Activated CD4-positive, alpha-beta T cell treated with anti-CD3 and anti-CD28 coated beads, Interleukin-2, amount 10 ng/mL, durations not matched to agents 24 days and 14 days (primary cell): ENCODE results near the gene CDC37. TPM values are rescaled to one million over a fixed set of nuclear protein-coding genes. Genes with fewer than 3 reads are reported as not detected.

Experiments
- DNase-seq: peaks from one replicate; pipeline ENCODE4 v3.0.0; 2022
- H3K27ac Mint-ChIP-seq: one replicate; pipeline ENCODE4 v1.8.0; 2022; ENCODE audit warnings: mild to moderate bottlenecking, mixed read lengths
- H3K27me3 Mint-ChIP-seq: one replicate; pipeline ENCODE4 v1.8.0; 2022; ENCODE audit warnings: mixed read lengths
- H3K36me3 Mint-ChIP-seq: one replicate; pipeline ENCODE4 v1.8.0; 2022; ENCODE audit warnings: low read depth, mild to moderate bottlenecking, mixed read lengths
- H3K4me1 Mint-ChIP-seq: one replicate; pipeline ENCODE4 v1.8.0; 2021; ENCODE audit warnings: mixed read lengths
- H3K4me3 Mint-ChIP-seq: one replicate; pipeline ENCODE4 v1.8.0; 2022; ENCODE audit warnings: mild to moderate bottlenecking, moderate library complexity, mixed read lengths
- H3K9me3 Mint-ChIP-seq: one replicate; pipeline ENCODE4 v1.8.0; 2021; ENCODE audit warnings: mixed read lengths
- intact Hi-C: fragments of 100-400 bp; cut with micrococcal nuclease; formaldehyde crosslinking; loops from one replicate; pipeline ENCODE4 v1.15.1; 2023
- total RNA-seq: library from RNA; stranded (reverse); gene quantifications from 2 replicates; pipeline ENCODE4 v1.2.3, GENCODE V29; 2022

CDC37 gene
- total RNA-seq, 1 donor from 2014 or later, result 310 TPM

DNA sequence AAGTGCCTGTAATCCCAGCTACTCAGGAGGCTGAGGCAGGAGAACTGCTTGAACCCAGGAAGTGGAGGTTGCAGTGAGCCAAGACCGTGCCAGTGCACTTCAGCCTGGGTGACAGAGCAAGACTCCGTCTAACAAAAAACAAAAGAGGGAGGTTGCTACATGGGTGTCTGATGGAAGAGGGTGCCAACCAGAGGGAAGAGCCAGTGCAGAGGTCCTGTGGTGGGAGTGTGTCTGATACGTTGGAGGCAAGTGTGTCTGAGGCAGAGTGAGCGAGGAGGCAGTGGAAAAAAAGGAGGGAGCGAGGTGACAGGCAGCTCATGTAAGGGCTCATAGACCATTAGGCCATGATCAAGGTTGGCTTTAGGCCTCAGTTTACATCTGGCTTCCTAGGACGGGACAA, 23.8 kb upstream of the CDC37 start:
- Mint-ChIP-seq H3K9me3 (peaks cover 4% of the 10 kb centered on the region), H3K27ac (peak overlapping the region; percentile 98), H3K36me3 (peaks cover 30% of the 10 kb centered on the region), H3K27me3 (peaks cover 13% of the 10 kb centered on the region), H3K4me3 (peak overlapping the region; percentile 18), H3K4me1 (peaks cover 83% of the 10 kb centered on the region)
- intact Hi-C loops, result no loop called here
- peak; percentile 59 for DNase-seq

GRCh38 chr19:10424011-10424637, 20.8 kb upstream of the CDC37 start:
- peak; percentile 92 for DNase-seq
- Mint-ChIP-seq H3K4me3 (peak overlapping the region; percentile 87), H3K4me1 (peaks cover 74% of the 10 kb centered on the region), H3K27ac (peak overlapping the region; percentile 96), H3K9me3 (peaks cover 4% of the 10 kb centered on the region), H3K27me3 (peaks cover 5% of the 10 kb centered on the region), H3K36me3 (peaks cover 22% of the 10 kb centered on the region)
- intact Hi-C loops, result loop anchor here (1.0 to 2.0 kb wide), 2 partner anchors 12 to 19 kb away; no protein-coding TSS in a partner anchor

GRCh38 chr19:10422846-10423245, 19.5 kb upstream of the CDC37 start:
- peaks cover 71% of the 10 kb centered on the region for H3K4me1 Mint-ChIP-seq

DNA sequence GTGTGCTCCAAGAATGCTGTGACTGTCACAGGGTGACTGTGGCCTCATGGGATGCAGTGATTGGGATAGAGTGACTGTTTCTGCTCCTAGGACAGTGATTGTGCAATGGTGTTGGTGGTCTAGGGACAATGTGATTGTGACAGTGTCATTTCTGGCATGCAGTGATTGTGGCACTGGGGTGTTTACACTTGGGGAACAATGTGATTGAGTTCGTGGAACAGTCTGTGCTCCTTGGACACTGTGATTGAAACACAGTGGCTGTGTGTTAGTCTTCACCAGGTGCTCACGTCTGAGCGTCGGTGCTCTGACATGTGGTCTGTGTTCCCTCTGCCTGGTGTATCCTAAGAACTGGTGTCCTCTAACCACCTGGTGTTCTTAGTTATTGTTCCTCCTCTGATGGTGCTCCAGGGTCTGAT, 18.7 kb upstream of the CDC37 start:
- Mint-ChIP-seq H3K4me1 (peaks cover 65% of the 10 kb centered on the region), H3K27ac (peak overlapping the region; percentile 74), H3K4me3 (peak overlapping the region; percentile 87)

More at GRCh38 chr19:10422846-10423245, 19.5 kb upstream of the CDC37 start:
- peak overlapping the region; percentile 96 for H3K27ac Mint-ChIP-seq
- peak; percentile 61 for DNase-seq
- peaks cover 17% of the 10 kb centered on the region for H3K36me3 Mint-ChIP-seq
- H3K4me3 Mint-ChIP-seq, result peak overlapping the region; percentile 87
- H3K27me3 Mint-ChIP-seq, result peaks cover 8% of the 10 kb centered on the region
- intact Hi-C loops, result no loop called here
- H3K9me3 Mint-ChIP-seq, result no peaks in the 10 kb centered on the region

DNA sequence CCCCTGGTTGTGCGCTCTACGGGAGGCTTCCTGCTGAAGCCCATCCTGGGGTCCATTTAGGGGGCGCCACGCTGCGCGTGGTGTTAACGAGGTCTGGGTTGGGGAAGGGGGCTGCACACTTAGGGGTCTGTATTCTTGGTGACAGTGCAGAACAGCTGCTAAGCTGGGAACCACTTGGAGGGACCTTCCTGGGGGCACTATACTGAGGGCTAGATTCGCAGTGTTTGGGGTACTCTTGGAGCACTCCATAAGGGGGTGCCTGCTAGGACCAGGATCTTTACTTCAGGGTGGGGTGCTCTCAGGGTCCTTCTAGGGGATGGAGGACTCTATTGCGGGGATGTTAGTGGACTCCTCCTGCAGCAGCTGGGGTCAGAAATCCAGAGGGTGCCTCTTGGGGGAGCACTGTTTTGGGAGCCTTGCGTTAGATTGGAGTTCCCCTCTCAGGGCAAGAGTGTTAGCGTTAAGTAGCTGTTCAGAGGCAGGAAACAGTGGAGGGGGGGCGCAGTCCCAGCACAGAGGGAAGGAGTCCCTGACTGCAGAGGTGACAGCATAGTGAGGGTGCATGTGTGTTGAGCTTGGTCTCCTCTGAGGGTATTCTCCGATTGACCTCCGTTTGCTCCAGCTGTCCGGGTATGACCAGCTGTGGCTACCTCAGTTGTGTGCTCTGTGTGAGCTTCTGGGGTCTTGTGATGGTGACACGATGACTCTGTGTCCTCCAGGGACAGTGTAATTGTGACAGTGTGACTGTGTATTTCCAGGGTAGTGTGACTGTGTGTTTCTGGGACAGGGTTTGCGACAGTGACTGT, 18.1 kb upstream of the CDC37 start:
- peak overlapping the region; percentile 87 for H3K4me3 Mint-ChIP-seq
- H3K27ac Mint-ChIP-seq, result peak overlapping the region; percentile 74
- H3K4me1 Mint-ChIP-seq, result peaks cover 66% of the 10 kb centered on the region
- peaks cover 8% of the 10 kb centered on the region for H3K27me3 Mint-ChIP-seq
- no peaks in the 10 kb centered on the region for H3K9me3 Mint-ChIP-seq
- H3K36me3 Mint-ChIP-seq, result peaks cover 19% of the 10 kb centered on the region
- DNase-seq, result peak; percentile 88
- intact Hi-C loops, result loop anchor here (2.0 kb wide), 1 partner anchor 81 kb away; the partner anchor contains the start of gene KEAP1

More for the DNA sequence above, 18.7 kb upstream of the CDC37 start:
- peaks cover 8% of the 10 kb centered on the region for H3K27me3 Mint-ChIP-seq
- intact Hi-C loops, result no loop called here
- peaks cover 16% of the 10 kb centered on the region for H3K36me3 Mint-ChIP-seq
- no peaks in the 10 kb centered on the region for H3K9me3 Mint-ChIP-seq
- peak; percentile 66 for DNase-seq

GRCh38 chr19:10420444-10421239, 17.3 kb upstream of the CDC37 start, which contains the start of gene PDE4A:
TSS of gene PDE4A (plus strand) at chr19:10420538. CDS start at chr19:10420765, 227 bp downstream.
- Mint-ChIP-seq H3K27ac (peak within 1 kb of the TSS; percentile 92), H3K27me3 (peaks cover 8% of the 10 kb centered on the region), H3K4me3 (peak within 1 kb of the TSS; percentile 92), H3K36me3 (peaks cover 19% of the 10 kb centered on the region), H3K9me3 (no peaks in the 10 kb centered on the region), H3K4me1 (peaks cover 68% of the 10 kb centered on the region)
- intact Hi-C loops, result loop anchor here (2.0 kb wide), 1 partner anchor 82 kb away; the partner anchor contains the start of gene KEAP1
- peak; percentile 95 for DNase-seq

DNA sequence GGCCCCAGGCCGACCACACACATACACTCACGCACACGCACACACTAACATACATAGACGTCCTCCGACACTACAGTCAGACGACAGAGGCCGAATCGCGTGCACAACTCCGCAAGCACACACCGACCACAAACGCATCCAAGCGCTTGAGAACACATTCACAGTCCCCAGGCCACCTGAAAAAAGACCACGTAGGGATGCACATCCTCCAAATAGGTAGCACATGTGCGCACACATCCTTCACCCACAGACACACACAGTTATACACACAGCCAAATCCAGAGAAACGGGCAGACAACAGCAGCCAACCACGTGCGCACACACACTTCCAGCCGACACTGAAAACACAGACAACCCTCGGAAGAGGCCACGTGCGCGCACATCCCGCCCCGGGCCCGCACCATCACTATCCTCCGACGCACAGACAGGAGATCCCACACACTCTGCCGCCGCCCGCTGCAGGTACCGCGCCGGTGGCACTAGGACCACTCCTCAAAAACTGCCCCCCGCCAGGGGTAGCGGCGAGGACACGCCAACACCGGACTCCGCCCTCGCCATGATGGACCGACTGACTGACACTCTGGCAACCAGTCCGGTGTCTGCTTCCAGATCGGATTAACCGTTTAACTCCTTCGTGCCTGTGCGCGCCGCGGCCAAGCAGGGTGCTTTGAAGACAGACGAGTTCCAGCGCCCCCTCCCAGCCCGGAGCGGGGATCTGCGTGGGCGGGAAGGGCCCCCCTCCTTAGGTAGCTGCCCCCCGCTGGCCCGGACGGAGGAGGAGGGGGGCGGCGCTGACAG, 16.5 kb upstream of the CDC37 start:
- H3K9me3 Mint-ChIP-seq, result no peaks in the 10 kb centered on the region
- H3K4me3 Mint-ChIP-seq, result peak overlapping the region; percentile 92
- intact Hi-C loops, result loop anchor here (1.0 to 5.0 kb wide), 6 partner anchors 8 to 232 kb away; partner anchors contain the start of genes CDKN2D, ILF3, KEAP1 and KRI1
- peak; percentile 91 for DNase-seq
- H3K27ac Mint-ChIP-seq, result peak overlapping the region; percentile 92
- H3K36me3 Mint-ChIP-seq, result peaks cover 15% of the 10 kb centered on the region
- peaks cover 61% of the 10 kb centered on the region for H3K4me1 Mint-ChIP-seq
- H3K27me3 Mint-ChIP-seq, result peaks cover 8% of the 10 kb centered on the region

DNA sequence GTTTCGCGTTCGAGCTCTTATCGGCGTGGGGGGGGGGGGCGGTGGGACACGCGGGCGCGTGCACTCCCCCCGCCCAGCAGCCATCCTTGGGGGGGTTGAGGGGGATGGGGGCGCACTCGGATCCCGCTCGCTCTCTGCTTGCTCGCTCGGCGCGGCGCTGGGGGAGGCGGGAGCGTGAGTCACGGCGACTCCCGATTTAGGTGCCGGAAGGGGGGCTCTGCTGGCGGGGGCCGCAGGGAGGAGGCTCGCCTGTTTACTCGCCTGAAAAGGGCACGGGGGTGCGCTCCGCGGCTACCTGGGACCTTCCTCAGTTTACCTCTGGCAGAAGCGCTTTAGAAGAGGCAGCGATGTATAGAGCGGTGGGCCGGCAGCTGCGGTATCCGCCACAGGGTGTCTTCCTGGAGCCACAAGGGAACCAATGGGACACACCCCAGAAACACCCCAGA, 15.9 kb upstream of the CDC37 start:
- intact Hi-C loops, result loop anchor here (1.0 to 5.0 kb wide), 5 partner anchors 9 to 233 kb away; partner anchors contain the start of genes CDKN2D, ILF3 and KRI1
- peaks cover 16% of the 10 kb centered on the region for H3K36me3 Mint-ChIP-seq

DNA sequence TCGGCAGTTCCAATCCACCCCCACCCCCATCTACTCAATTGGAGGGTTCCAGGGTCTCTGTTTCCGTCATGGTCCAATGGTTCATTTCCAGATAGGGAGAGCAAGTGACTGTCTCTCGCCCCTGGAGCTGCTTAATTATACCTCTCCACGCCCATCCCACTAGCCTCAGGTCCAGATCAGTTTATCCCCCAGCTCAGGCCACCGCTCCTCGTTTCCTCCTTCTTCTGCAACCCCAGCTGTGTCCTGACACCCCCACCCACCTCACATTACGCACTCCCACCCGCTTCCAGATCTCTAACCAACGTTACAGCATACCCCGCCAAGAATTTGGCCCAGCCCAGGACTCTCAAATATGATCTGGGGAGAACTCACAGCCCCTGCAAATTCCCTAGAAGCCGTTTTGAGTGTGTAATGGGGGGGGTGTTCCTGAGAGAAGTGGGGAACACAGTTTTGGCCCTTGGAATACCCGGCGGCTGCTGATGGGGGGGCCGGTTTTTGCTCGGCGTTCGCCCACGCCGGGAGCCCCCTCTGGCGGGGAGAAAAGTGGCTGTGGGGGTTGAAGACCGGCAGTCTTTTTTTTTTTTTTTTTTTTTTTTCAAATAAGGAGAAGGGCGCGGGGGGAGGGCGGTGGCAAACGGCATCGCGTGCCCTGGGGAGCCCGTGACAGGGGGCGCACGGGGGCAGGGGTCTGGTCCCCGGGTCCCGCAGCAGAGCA, 15.3 kb upstream of the CDC37 start:
- H3K4me3 Mint-ChIP-seq, result peak overlapping the region; percentile 92
- intact Hi-C loops, result loop anchor here (1.0 to 5.0 kb wide), 5 partner anchors 10 to 234 kb away; partner anchors contain the start of genes CDKN2D, ILF3 and KRI1
- H3K27ac Mint-ChIP-seq, result peak overlapping the region; percentile 48
- peaks cover 18% of the 10 kb centered on the region for H3K36me3 Mint-ChIP-seq
- no peaks in the 10 kb centered on the region for H3K9me3 Mint-ChIP-seq
- H3K27me3 Mint-ChIP-seq, result peaks cover 8% of the 10 kb centered on the region
- peak; percentile 77 for DNase-seq
- H3K4me1 Mint-ChIP-seq, result peaks cover 56% of the 10 kb centered on the region

More for the DNA sequence above, 15.9 kb upstream of the CDC37 start:
- Mint-ChIP-seq H3K9me3 (no peaks in the 10 kb centered on the region), H3K4me3 (peak overlapping the region; percentile 92), H3K27me3 (peaks cover 8% of the 10 kb centered on the region), H3K4me1 (peaks cover 58% of the 10 kb centered on the region), H3K27ac (peak overlapping the region; percentile 92)
- no peak for DNase-seq

DNA sequence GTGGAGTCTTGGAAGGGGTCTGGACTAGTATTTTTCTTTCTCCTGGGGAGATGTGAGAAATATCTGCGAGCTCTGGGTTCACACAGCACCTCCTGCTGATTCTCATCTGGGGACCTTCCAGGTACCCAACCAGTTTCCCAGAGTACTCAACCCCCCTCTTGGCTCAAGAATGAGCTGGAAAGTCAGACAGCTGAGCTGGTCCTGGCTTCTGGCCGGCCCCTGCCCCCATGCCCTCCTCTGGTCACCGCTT, 14.8 kb upstream of the CDC37 start:
- DNase-seq, result no peak
- H3K9me3 Mint-ChIP-seq, result no peaks in the 10 kb centered on the region
- intact Hi-C loops, result loop anchor here (2.0 to 5.0 kb wide), 4 partner anchors 19 to 234 kb away; partner anchors contain the start of genes CDKN2D, ILF3 and KRI1
- peak overlapping the region; percentile 92 for H3K4me3 Mint-ChIP-seq
- H3K27me3 Mint-ChIP-seq, result peaks cover 8% of the 10 kb centered on the region
- peaks cover 18% of the 10 kb centered on the region for H3K36me3 Mint-ChIP-seq
- H3K4me1 Mint-ChIP-seq, result peaks cover 54% of the 10 kb centered on the region
- H3K27ac Mint-ChIP-seq, result peak overlapping the region; percentile 48

GRCh38 chr19:10417541-10418234, 14.3 kb upstream of the CDC37 start:
- no peak overlapping the region for H3K27ac Mint-ChIP-seq
- H3K4me1 Mint-ChIP-seq, result peaks cover 54% of the 10 kb centered on the region
- DNase-seq, result peak; percentile 77
- H3K36me3 Mint-ChIP-seq, result peaks cover 18% of the 10 kb centered on the region
- H3K27me3 Mint-ChIP-seq, result peaks cover 8% of the 10 kb centered on the region
- H3K9me3 Mint-ChIP-seq, result no peaks in the 10 kb centered on the region
- H3K4me3 Mint-ChIP-seq, result peak overlapping the region; percentile 92
- intact Hi-C loops, result loop anchor here (2.0 to 5.0 kb wide), 4 partner anchors 19 to 235 kb away; partner anchors contain the start of genes CDKN2D, ILF3 and KRI1
